Neuronal stem cell (in vitro differentiated cells): Measurements from ENCODE around the gene PDLIM7.
A peak's percentile ranks its signal among the peaks of the same experiment; 100 is the strongest.

ENCODE experiments used
- DNase-seq: peaks from one replicate; pipeline ENCODE4 v3.0.0-alpha.2; 2013; ENCODE audit warnings: low spot score
- H2AFZ ChIP-seq: one replicate; pipeline ENCODE4 v1.6.1; 2013; ENCODE audit warnings: mild to moderate bottlenecking, low read length, inconsistent platforms
- H2AK5ac ChIP-seq: 2 replicates; pipeline ENCODE4 v1.6.1; 2013; ENCODE audit warnings: low read depth, mild to moderate bottlenecking, inconsistent platforms, low read length, moderate library complexity, mixed read lengths
- H2BK120ac ChIP-seq: 2 replicates; pipeline ENCODE4 v1.6.1; 2013; ENCODE audit warnings: low read depth, mild to moderate bottlenecking, inconsistent platforms, low read length, moderate library complexity, mixed read lengths
- H2BK12ac ChIP-seq: one replicate; pipeline ENCODE4 v1.6.1; 2013; ENCODE audit warnings: low read length, inconsistent platforms
- H2BK15ac ChIP-seq: 2 replicates; pipeline ENCODE4 v1.6.1; 2013; ENCODE audit warnings: mild to moderate bottlenecking, low read length, inconsistent platforms, mixed read lengths
- H2BK5ac ChIP-seq: one replicate; pipeline ENCODE4 v1.6.1; 2013; ENCODE audit warnings: inconsistent platforms, mild to moderate bottlenecking, low read length, moderate library complexity
- H3K14ac ChIP-seq: one replicate; pipeline ENCODE4 v1.6.1; 2013; ENCODE audit warnings: low read length, inconsistent platforms
- H3K18ac ChIP-seq: 2 replicates; pipeline ENCODE4 v1.6.1; 2013; ENCODE audit warnings: low read length, inconsistent platforms
- H3K23ac ChIP-seq: 2 replicates; pipeline ENCODE4 v1.6.1; 2013; ENCODE audit warnings: low read depth, mild to moderate bottlenecking, mixed read lengths, low read length, inconsistent platforms; ENCODE audit not compliant: poor library complexity
- H3K27ac ChIP-seq: replicated peaks from 3 replicates; pipeline ENCODE4 v1.5.1; 2013; ENCODE audit warnings: low read length, inconsistent platforms
- H3K27me3 ChIP-seq, 3 experiments: 2 replicates each; pipeline ENCODE4 v1.6.1; 2013; ENCODE audit warnings: low read length in 3 of 3, mild to moderate bottlenecking in 2 of 3, inconsistent platforms in 1 of 3, low read depth in 1 of 3, mixed read lengths in 1 of 3, moderate library complexity in 1 of 3; ENCODE audit not compliant: control insufficient read depth in 3 of 3, insufficient read depth in 3 of 3
- H3K36me3 ChIP-seq, 2 donors: replicated peaks in 1 of 2; 2 replicates each; pipeline ENCODE4 v1.6.1; 2013; ENCODE audit warnings: low read length in 2 of 2; ENCODE audit not compliant: control insufficient read depth in 2 of 2, insufficient read depth in 2 of 2
- H3K4ac ChIP-seq: 2 replicates; pipeline ENCODE4 v1.6.1; 2013; ENCODE audit warnings: inconsistent platforms, mild to moderate bottlenecking, low read length, moderate library complexity
- H3K4me1 ChIP-seq, 2 donors: 1 replicate in 1 of 2; 2 replicates in 1 of 2; pipeline ENCODE4 v1.6.1; 2013; ENCODE audit warnings: low read length in 2 of 2, low read depth in 1 of 2; ENCODE audit not compliant: control insufficient read depth in 2 of 2, insufficient read depth in 1 of 2
- H3K4me2 ChIP-seq: one replicate; pipeline ENCODE4 v1.6.1; 2013; ENCODE audit warnings: mild to moderate bottlenecking, low read length, inconsistent platforms; ENCODE audit not compliant: insufficient read depth, poor library complexity, severe bottlenecking
- H3K4me3 ChIP-seq, 2 donors: 2 replicates each; pipeline ENCODE4 v1.5.1; 2013; ENCODE audit warnings: low read length in 2 of 2, mild to moderate bottlenecking in 2 of 2, inconsistent platforms in 1 of 2, moderate library complexity in 1 of 2
- H3K79me1 ChIP-seq: one replicate; pipeline ENCODE4 v1.6.1; 2013; ENCODE audit warnings: low read depth, mild to moderate bottlenecking, inconsistent platforms, low read length, moderate library complexity
- H3K9ac ChIP-seq: one replicate; pipeline ENCODE4 v1.6.1; 2013; ENCODE audit warnings: mild to moderate bottlenecking, low read depth, low read length, inconsistent platforms; ENCODE audit not compliant: poor library complexity
- H3K9me3 ChIP-seq, 2 donors: replicated peaks in 1 of 2; 2 replicates each; pipeline versions ENCODE3 to v1.6.1; 2013; ENCODE audit warnings: low read length in 2 of 2, mild to moderate bottlenecking in 2 of 2, inconsistent platforms in 1 of 2, low read depth in 1 of 2, mixed read lengths in 1 of 2, moderate library complexity in 1 of 2; ENCODE audit not compliant: control insufficient read depth in 2 of 2, insufficient read depth in 1 of 2
- H4K8ac ChIP-seq: one replicate; pipeline ENCODE4 v1.6.1; 2013; ENCODE audit warnings: low read depth, mild to moderate bottlenecking, inconsistent platforms, low read length, moderate library complexity
- H4K91ac ChIP-seq: one replicate; pipeline ENCODE4 v1.6.1; 2013; ENCODE audit warnings: low read length, low read depth, mild to moderate bottlenecking, inconsistent platforms; ENCODE audit not compliant: poor library complexity
- WGBS, 2 donors: extraction: QIAGEN DNeasy Blood & Tissue Kit; methylation state at CpG; one replicate each; pipeline ENCODE4 v1.1.7; 2013; ENCODE audit warnings: missing lambda C conversion rate in 2 of 2, mixed read lengths in 1 of 2; ENCODE audit not compliant: insufficient read length in 2 of 2, insufficient replicate concordance in 1 of 2; ENCODE audit errors: extremely low coverage in 2 of 2; 5-methylcytosine and 5-hydroxymethylcytosine counted together

The PDLIM7 gene

GRCh38 chr5:177490311-177490991 lies 7.0 kb downstream of the PDLIM7 start:
- Histone ChIP-seq H3K79me1 (peaks cover 26% of the 10 kb centered on the region), H2AFZ (no peak overlapping the region), H2BK15ac (no peak overlapping the region), H3K23ac (peak overlapping the region; percentile 49), H2BK120ac (no peak overlapping the region), H3K4me1 (peaks cover 11 to 22% of the 10 kb centered on the region in 2 donors), H3K9me3 (no peaks in the 10 kb centered on the region), H3K4me2 (no peak overlapping the region), H3K27me3 (no peaks in the 10 kb centered on the region), H4K91ac (no peak overlapping the region), H4K8ac (no peak overlapping the region), H3K27ac (no peak overlapping the region), H2AK5ac (peak overlapping the region; percentile 40), H3K4me3 (peak overlapping the region in 1 of 2 donors; percentile 38), H2BK5ac (peak overlapping the region; percentile 88), H3K36me3 (peaks cover 63 to 95% of the 10 kb centered on the region in 2 donors), H3K18ac (peak overlapping the region; percentile 36), H3K4ac (no peak overlapping the region), H3K9ac (no peak overlapping the region), H3K14ac (peak overlapping the region; percentile 47), H2BK12ac (peak overlapping the region; percentile 26)
- no peak for DNase-seq
- no CpG with 5 or more reads among the region's 15 CpGs for WGBS, 2 donors

GRCh38 chr5:177489119-177489716 lies 8.2 kb downstream of the PDLIM7 start:
- no peak overlapping the region for H2BK120ac ChIP-seq
- H3K18ac ChIP-seq, result no peak overlapping the region
- H3K14ac ChIP-seq, result no peak overlapping the region
- no peak overlapping the region for H3K4me2 ChIP-seq
- H4K91ac ChIP-seq, result no peak overlapping the region
- H2AK5ac ChIP-seq, result no peak overlapping the region
- peaks cover 0 to 2% of the 10 kb centered on the region in 2 donors for H3K9me3 ChIP-seq
- no peak overlapping the region for H4K8ac ChIP-seq
- no peaks in the 10 kb centered on the region for H3K27me3 ChIP-seq
- peaks cover 30% of the 10 kb centered on the region for H3K79me1 ChIP-seq
- no CpG with 5 or more reads among the region's 26 CpGs for WGBS, 2 donors
- H3K36me3 ChIP-seq, result peaks cover 75 to 95% of the 10 kb centered on the region in 2 donors
- no peak overlapping the region for H3K23ac ChIP-seq
- H3K27ac ChIP-seq, result no peak overlapping the region
- H3K4ac ChIP-seq, result no peak overlapping the region
- no peak overlapping the region for H2BK15ac ChIP-seq
- H3K4me1 ChIP-seq, result peaks cover 0 to 11% of the 10 kb centered on the region in 2 donors
- H3K9ac ChIP-seq, result no peak overlapping the region
- H2BK12ac ChIP-seq, result no peak overlapping the region
- no peak overlapping the region for H2AFZ ChIP-seq
- H3K4me3 ChIP-seq, result no peak overlapping the region
- DNase-seq, result no peak
- no peak overlapping the region for H2BK5ac ChIP-seq

- Histone ChIP-seq H3K4me2 (no peak overlapping the region), H2BK120ac (no peak overlapping the region), H3K4me3 (no peak overlapping the region), H3K4ac (no peak overlapping the region), H3K23ac (no peak overlapping the region), H3K18ac (no peak overlapping the region), H3K9ac (no peak overlapping the region), H2AFZ (no peak overlapping the region), H3K4me1 (peaks cover 0 to 7% of the 10 kb centered on the region in 2 donors), H3K79me1 (peaks cover 28% of the 10 kb centered on the region), H2AK5ac (no peak overlapping the region), H3K27me3 (no peaks in the 10 kb centered on the region), H3K27ac (no peak overlapping the region), H4K91ac (peak overlapping the region; percentile 77), H3K9me3 (peaks cover 0 to 2% of the 10 kb centered on the region in 2 donors), H4K8ac (no peak overlapping the region), H3K36me3 (peaks cover 78 to 95% of the 10 kb centered on the region in 2 donors), H2BK12ac (no peak overlapping the region), H3K14ac (no peak overlapping the region), H2BK5ac (no peak overlapping the region), H2BK15ac (no peak overlapping the region)
- DNase-seq, result no peak
- no CpG with 5 or more reads among the region's 15 CpGs for WGBS, 2 donors
Observed at GRCh38 chr5:177487975-177488374, 9.4 kb downstream of the PDLIM7 start.

DNA sequence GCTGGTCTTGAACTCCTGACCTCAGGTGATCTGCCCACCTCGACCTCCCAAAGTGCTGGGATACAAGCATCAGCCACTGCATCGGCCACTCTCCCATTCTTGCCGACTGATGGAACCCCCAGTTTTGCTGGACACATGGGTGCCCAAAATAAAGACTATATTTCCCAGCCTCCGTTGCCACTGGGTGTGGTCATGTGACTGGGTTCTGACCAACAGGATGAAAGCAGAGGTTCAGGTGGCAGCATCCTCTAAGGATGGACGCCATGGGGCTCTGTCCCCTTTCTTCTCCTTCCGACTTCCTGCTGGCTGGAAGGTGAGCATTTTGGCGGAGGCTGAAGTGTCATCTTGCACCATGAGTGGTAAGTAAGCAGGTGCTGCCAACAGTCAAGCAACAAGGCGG lies 10.3 kb downstream of the PDLIM7 start:
- no peak overlapping the region for H3K14ac ChIP-seq
- H3K36me3 ChIP-seq, result peaks cover 72 to 95% of the 10 kb centered on the region in 2 donors
- H3K9ac ChIP-seq, result no peak overlapping the region
- H2AFZ ChIP-seq, result no peak overlapping the region
- no peak overlapping the region for H4K91ac ChIP-seq
- H3K4me3 ChIP-seq, result no peak overlapping the region
- H3K4me1 ChIP-seq, result peaks cover 0 to 5% of the 10 kb centered on the region in 2 donors
- H3K27me3 ChIP-seq, result no peaks in the 10 kb centered on the region
- WGBS, 2 donors, result no CpG with 5 or more reads among the region's 8 CpGs
- H2BK120ac ChIP-seq, result no peak overlapping the region
- H3K4me2 ChIP-seq, result no peak overlapping the region
- H2AK5ac ChIP-seq, result no peak overlapping the region
- H3K79me1 ChIP-seq, result peaks cover 25% of the 10 kb centered on the region
- no peak for DNase-seq
- H3K23ac ChIP-seq, result no peak overlapping the region
- no peak overlapping the region for H2BK12ac ChIP-seq
- H4K8ac ChIP-seq, result no peak overlapping the region
- H3K27ac ChIP-seq, result no peak overlapping the region
- no peak overlapping the region for H3K4ac ChIP-seq
- peaks cover 0 to 2% of the 10 kb centered on the region in 2 donors for H3K9me3 ChIP-seq
- H2BK5ac ChIP-seq, result no peak overlapping the region
- H3K18ac ChIP-seq, result no peak overlapping the region
- no peak overlapping the region for H2BK15ac ChIP-seq
